Skeletal muscle satellite cell (primary cell): Measurements from ENCODE around the gene CD93.

Experiments
- H3K27me3 ChIP-seq: 2 replicates; pipeline ENCODE4 v1.7.0; 2013; ENCODE audit warnings: low read length; ENCODE audit not compliant: control insufficient read depth, insufficient read depth
- H3K36me3 ChIP-seq: 2 replicates; pipeline ENCODE4 v1.7.0; 2013; ENCODE audit warnings: mild to moderate bottlenecking, control low read depth, low read length; ENCODE audit not compliant: insufficient read depth
- H3K4me1 ChIP-seq: 2 replicates; pipeline ENCODE4 v1.7.0; 2013; ENCODE audit warnings: low read length; ENCODE audit not compliant: control insufficient read depth, insufficient read depth
- H3K4me2 ChIP-seq: 2 replicates; pipeline ENCODE4 v1.7.0; 2013; ENCODE audit warnings: mild to moderate bottlenecking, low read length
- H3K4me3 ChIP-seq: 2 replicates; pipeline ENCODE4 v1.7.0; 2013; ENCODE audit warnings: low read length
- H3K9ac ChIP-seq: 2 replicates; pipeline ENCODE4 v1.7.0; 2013; ENCODE audit warnings: mild to moderate bottlenecking, low read depth, low read length, moderate library complexity
- H3K9me3 ChIP-seq: replicated peaks from 2 replicates; pipeline ENCODE4 v1.7.0; 2013; ENCODE audit warnings: mild to moderate bottlenecking, control low read depth, low read length

The CD93 gene

GRCh38 chr20:23036371-23036770 lies 49.8 kb downstream of the CD93 start:
- Histone ChIP-seq H3K4me2 (no peak overlapping the region), H3K4me1 (no peaks in the 10 kb centered on the region), H3K4me3 (no peak overlapping the region), H3K36me3 (no peaks in the 10 kb centered on the region), H3K27me3 (peaks cover 87% of the 10 kb centered on the region), H3K9ac (no peak overlapping the region), H3K9me3 (no peaks in the 10 kb centered on the region)

- Histone ChIP-seq H3K4me1 (no peaks in the 10 kb centered on the region), H3K9me3 (no peaks in the 10 kb centered on the region), H3K4me2 (no peak overlapping the region), H3K36me3 (no peaks in the 10 kb centered on the region), H3K9ac (no peak overlapping the region), H3K4me3 (no peak overlapping the region), H3K27me3 (peaks cover 87% of the 10 kb centered on the region)
Measured at GRCh38 chr20:23035731-23036130, 50.4 kb downstream of the CD93 start.

GRCh38 chr20:23034721-23035671 lies 51.1 kb downstream of the CD93 start, which contains the start of gene SSTR4:
SSTR4 (plus strand) TSS chr20:23035312; CDS start chr20:23035484, 172 bp downstream.
- H3K9ac ChIP-seq, result no peak within 1 kb of the TSS
- H3K9me3 ChIP-seq, result no peaks in the 10 kb centered on the region
- no peaks in the 10 kb centered on the region for H3K36me3 ChIP-seq
- peaks cover 87% of the 10 kb centered on the region for H3K27me3 ChIP-seq
- no peaks in the 10 kb centered on the region for H3K4me1 ChIP-seq
- H3K4me3 ChIP-seq, result no peak within 1 kb of the TSS
- no peak within 1 kb of the TSS for H3K4me2 ChIP-seq

GRCh38 chr20:23033918-23034317 lies 52.2 kb downstream of the CD93 start:
- no peak overlapping the region for H3K9ac ChIP-seq
- peaks cover 82% of the 10 kb centered on the region for H3K27me3 ChIP-seq
- no peaks in the 10 kb centered on the region for H3K36me3 ChIP-seq
- no peaks in the 10 kb centered on the region for H3K9me3 ChIP-seq
- H3K4me3 ChIP-seq, result no peak overlapping the region
- H3K4me1 ChIP-seq, result no peaks in the 10 kb centered on the region
- no peak overlapping the region for H3K4me2 ChIP-seq

GRCh38 chr20:23032750-23033078 lies 53.4 kb downstream of the CD93 start:
- H3K4me3 ChIP-seq, result no peak overlapping the region
- peaks cover 74% of the 10 kb centered on the region for H3K27me3 ChIP-seq
- H3K9me3 ChIP-seq, result no peaks in the 10 kb centered on the region
- no peaks in the 10 kb centered on the region for H3K4me1 ChIP-seq
- no peaks in the 10 kb centered on the region for H3K36me3 ChIP-seq
- no peak overlapping the region for H3K4me2 ChIP-seq
- H3K9ac ChIP-seq, result no peak overlapping the region

GRCh38 chr20:23032056-23032749 lies 53.9 kb downstream of the CD93 start:
- Histone ChIP-seq H3K36me3 (no peaks in the 10 kb centered on the region), H3K4me2 (no peak overlapping the region), H3K4me1 (no peaks in the 10 kb centered on the region), H3K27me3 (peaks cover 73% of the 10 kb centered on the region), H3K9ac (no peak overlapping the region), H3K4me3 (no peak overlapping the region), H3K9me3 (no peaks in the 10 kb centered on the region)

- Histone ChIP-seq H3K4me3 (no peak overlapping the region), H3K36me3 (no peaks in the 10 kb centered on the region), H3K4me1 (no peaks in the 10 kb centered on the region), H3K9me3 (no peaks in the 10 kb centered on the region), H3K9ac (no peak overlapping the region), H3K27me3 (peaks cover 67% of the 10 kb centered on the region), H3K4me2 (no peak overlapping the region)
Measured at GRCh38 chr20:23031346-23031745, 54.8 kb downstream of the CD93 start.
